SH-SY5Y (cell line): Measurements from ENCODE around the gene CERS3.

ENCODE experiments used
- GATA2 ChIP-seq: IDR thresholded peaks from 2 replicates; pipeline ENCODE4 v1.6.1; 2011; ENCODE audit warnings: mild to moderate bottlenecking, low read depth, low read length
- GATA3 ChIP-seq: IDR thresholded peaks from 2 replicates; pipeline ENCODE4 v1.6.1; 2011; ENCODE audit warnings: low read depth, mild to moderate bottlenecking, low read length, moderate library complexity

CERS3 gene

DNA sequence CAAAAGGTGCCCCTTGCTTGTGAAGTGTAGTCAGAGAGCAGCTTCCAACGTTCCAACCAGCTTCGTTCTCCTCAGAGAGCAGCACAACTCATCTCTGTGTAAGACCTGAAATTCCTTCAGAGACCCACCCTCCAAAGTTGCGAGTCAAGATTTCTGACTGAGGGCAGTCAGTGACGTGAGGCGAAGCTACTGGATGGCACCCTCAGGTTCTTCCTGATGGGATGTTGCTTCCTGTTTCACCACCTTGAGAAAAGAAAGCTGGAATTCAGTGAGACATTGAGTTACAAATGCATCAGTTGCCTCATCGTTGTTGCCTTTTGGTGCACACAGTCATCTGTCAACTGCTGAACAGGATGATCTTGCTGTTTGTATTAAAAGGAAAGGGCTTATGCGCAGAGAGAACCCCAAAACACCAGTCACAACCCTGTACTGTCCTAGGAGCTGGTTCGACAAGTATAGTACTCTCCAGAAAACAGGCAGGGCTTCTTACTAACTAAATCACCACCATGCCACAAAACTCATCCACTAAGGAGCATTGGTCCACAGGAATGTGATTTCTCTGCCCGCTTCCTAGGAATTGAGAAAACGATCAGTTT, at the start of gene CERS3:
Gene CERS3, minus strand, starts transcription at position 118 of the 596 bp plus-strand sequence. CDS start 27,101 bp downstream, outside the sequence.
- no peak for TF ChIP-seq GATA2
- no peak for TF ChIP-seq GATA3

- no peak for TF ChIP-seq GATA3
Measured at GRCh38 chr15:100573526-100573925, 44.8 kb upstream of the CERS3 start.

GRCh38 chr15:100572362-100572983, 43.7 kb upstream of the CERS3 start:
- TF ChIP-seq GATA3: no peak
- no peak for TF ChIP-seq GATA2

GRCh38 chr15:100571592-100572167, 42.9 kb upstream of the CERS3 start:
- TF ChIP-seq GATA3: no peak
- TF ChIP-seq GATA2: no peak

- TF ChIP-seq GATA3: no peak
- no peak for TF ChIP-seq GATA2
Measured at GRCh38 chr15:100570735-100571313, 42.1 kb upstream of the CERS3 start.

- TF ChIP-seq GATA2: no peak
- TF ChIP-seq GATA3: no peak
Measured at GRCh38 chr15:100570275-100570674, 41.5 kb upstream of the CERS3 start.

DNA sequence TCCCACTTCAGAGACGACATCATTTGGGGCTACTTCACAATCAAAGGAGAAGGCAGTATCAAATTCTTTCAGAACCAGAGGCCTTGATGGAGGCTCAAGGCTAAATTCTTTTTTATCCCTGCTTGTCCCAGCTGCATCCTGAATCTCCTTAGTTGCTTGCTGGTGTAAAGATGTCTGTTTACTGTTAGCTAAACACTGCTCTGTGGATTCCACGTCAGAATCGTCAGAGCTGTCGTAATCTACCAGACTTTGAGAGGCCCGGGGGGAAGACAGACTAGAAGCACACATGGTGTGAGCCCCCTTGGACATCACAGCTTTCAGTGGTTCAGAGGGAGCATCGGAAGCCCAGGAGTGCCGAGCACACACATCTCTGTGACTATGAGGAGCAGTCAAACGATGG, 40.6 kb upstream of the CERS3 start:
- TF ChIP-seq GATA3 (no peak), GATA2 (no peak)

DNA sequence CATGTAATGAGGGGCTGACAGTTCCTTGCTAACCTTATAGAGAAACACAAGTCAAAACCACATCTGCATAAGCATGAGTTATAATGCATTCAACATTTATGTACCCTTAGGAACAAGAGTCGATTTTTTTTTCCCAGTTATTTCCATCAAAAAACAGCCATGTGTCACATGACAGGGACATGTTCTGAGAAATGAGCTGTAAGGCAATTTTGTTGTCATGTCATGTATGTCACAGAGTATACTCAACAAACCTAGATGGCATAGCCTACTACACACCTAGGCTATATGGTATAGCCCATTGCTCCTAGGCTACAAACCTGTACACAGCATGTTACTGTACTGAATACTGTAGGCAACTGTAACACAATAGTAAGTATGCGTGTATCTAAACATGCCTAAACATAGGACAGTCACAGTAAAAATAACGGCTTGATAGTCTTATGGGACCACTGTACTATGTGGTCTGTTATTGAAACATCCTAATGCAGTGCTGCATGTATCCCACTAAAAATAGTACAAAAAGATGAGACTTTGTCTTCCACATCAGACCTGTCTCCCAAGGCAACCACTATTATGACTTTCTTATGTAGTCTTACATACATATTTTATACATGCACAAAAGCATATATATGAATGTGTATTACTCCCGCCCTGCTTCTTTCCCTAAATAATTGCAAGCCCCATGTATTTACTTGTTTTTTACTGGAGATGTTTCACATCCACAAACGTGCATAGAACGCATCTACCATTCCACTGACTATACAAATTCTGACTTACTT, 38.3 kb upstream of the CERS3 start:
- no peak for TF ChIP-seq GATA2

DNA sequence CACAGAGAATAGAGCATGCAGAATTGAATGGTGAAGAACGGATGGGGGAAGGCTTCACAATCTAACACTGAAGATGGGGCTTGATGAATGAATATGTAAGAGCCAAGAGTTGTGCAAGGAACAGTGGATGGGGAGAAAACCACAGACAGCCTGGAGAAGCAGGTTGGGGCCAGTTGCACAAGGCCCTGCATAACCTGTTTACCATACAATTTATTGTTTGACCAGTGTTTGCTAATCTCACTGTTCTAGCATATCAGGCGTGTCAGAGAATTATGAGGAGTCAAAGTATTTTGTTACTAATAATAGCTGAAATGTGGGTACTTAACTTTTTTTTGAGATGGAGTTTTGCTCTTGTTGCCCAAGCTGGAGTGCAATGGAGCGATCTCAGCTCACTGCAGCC, 36.8 kb upstream of the CERS3 start:
- TF ChIP-seq GATA3: no peak
- TF ChIP-seq GATA2: no peak

DNA sequence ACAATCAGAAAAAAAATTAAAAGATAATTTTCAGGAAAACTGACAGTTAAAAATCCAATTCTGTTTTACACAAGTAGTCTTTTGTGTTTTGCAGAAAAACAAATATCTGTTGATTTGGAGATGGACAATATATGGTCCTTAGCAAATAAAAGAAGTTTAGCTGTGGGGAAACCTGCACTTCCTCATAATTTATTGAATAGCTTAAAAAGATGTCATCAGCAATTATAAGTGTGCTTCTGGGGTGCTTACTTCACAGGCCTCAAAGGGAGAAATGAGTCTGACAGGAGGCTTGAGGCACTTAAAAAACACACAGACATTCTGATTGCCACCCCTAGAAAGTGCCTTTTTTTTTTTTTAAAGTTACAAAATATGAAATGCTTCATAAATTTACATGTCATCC, 31.6 kb upstream of the CERS3 start:
- TF ChIP-seq GATA2 (no peak), GATA3 (no peak)

GRCh38 chr15:100559330-100559729, 30.6 kb upstream of the CERS3 start:
- no peak for TF ChIP-seq GATA2
- TF ChIP-seq GATA3: no peak

DNA sequence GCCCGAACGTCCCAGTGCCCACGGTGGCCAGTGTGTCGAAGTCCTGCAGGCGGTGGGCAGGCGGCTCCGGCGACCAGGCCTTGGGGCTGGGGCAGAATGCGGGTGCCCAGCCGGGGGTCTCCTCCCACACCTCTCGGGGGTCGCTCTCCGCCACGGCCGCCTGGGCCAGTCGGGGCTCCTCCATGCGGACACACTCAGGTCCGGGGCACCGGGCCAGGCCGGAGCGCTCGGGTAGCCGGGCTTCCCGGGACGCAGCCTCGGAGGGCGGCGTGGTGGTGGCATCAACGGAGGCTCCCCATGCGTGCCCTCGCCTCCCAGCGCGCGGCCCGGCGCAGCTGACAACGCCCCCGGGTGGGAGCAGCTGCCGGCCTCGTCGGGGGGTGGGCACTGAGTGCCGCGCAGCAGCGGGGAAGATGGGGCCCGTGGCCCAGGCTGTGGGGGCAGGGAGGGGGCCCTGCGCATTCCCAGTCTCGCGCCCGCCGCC, 30.1 kb upstream of the CERS3 start:
- TF ChIP-seq GATA2 (no peak), GATA3 (no peak)

GRCh38 chr15:100553468-100553867, 24.7 kb upstream of the CERS3 start:
- TF ChIP-seq GATA2 (no peak), GATA3 (no peak)

DNA sequence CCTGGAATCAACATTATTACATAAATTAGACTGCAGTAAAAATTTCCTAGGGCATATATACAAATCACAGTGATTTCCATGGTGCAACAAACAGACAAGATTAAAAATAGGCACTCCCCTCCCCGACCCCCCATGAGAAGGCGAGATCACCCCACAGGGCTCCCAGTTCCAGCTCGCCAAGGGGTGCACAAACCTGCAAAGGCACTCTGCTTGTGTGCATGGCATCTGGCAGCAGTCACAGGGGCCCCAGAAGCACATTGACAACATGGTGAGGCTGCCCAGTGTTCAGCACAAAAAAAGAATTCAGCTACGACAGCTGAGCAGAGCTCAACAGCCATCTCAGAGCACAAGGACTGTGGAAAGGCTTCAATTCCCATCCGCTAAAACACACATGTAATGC, 19.2 kb upstream of the CERS3 start:
- TF ChIP-seq GATA2 (no peak), GATA3 (no peak)
